ENCODE results near the gene SIRT3.

SIRT3 gene

DNA sequence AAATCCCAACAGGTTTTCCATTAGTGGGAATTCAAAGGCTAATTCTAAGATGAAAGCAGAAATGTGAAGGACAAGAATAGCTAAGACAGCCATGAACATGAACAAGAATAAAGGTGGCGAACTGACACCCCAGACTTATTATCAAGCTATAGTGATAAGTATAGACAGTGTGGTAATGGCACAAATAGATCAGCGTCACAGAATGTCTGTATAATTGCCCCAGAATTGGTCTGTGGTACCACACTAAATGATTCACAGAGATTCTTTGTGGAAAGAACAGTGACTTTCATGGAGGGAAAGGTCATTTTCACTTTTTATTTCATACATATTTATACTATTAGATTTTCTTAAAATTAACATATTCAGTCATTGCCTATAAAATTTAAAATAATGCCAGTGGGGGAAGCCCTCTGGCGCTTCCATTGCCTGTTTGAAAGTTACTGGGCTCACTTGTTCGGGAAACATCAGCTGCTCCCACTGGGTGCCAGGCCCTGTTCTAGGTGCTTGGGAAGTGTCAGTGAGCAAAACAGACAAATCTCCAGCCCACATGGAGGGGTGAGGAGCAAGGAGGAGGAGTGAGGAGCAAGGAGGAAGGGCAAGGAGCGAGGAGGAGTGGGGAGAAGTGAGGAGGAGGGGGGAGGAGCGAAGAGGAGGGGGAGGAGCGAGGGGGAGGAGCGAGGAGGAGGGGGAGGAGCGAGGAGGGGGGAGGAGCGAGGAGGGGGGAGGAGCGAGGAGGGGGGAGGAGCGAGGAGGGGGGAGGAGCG is 30.7 kb upstream of the SIRT3 start:
- Mint-ChIP-seq H3K4me1 (peaks cover 27% of the 10 kb centered on the region), H3K4me3 (no peak overlapping the region), H3K36me3 (ENCODE audit: low read depth) (no peaks in the 10 kb centered on the region), H3K27me3 (ENCODE audit: low read depth, poor library complexity) (peaks cover 18% of the 10 kb centered on the region), H3K27ac (no peak overlapping the region), H3K9me3 (peaks cover 39% of the 10 kb centered on the region)
- no peak for DNase-seq
- TF ChIP-seq CTCF (IDR thresholded peaks at IDR 0.05): no peak

DNA sequence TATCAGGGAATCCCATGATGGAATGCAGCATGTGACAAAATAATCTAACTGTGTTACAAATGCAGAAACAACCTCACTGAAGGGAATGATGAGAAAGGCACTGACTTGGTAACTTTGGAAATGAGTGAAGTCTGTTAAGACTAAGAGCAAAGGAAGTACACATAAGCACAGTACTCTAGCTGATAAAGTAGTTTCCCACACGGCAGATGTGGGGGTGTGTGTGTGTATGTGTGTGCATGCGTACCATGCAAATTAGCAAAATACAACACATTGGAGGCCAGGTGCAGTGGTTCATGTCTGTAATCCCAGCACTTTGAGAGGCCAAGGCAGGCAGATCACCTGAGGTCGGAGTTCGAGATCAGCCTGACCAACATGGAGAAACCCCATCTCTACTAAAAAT is 25.5 kb upstream of the SIRT3 start:
- no peak for DNase-seq
- Mint-ChIP-seq H3K27me3 (ENCODE audit: low read depth, poor library complexity) (peaks cover 15% of the 10 kb centered on the region), H3K4me1 (peaks cover 5% of the 10 kb centered on the region), H3K36me3 (ENCODE audit: low read depth) (no peaks in the 10 kb centered on the region), H3K9me3 (peaks cover 40% of the 10 kb centered on the region), H3K27ac (no peak overlapping the region), H3K4me3 (no peak overlapping the region)
- TF ChIP-seq CTCF (IDR thresholded peaks at IDR 0.05): no peak

DNA sequence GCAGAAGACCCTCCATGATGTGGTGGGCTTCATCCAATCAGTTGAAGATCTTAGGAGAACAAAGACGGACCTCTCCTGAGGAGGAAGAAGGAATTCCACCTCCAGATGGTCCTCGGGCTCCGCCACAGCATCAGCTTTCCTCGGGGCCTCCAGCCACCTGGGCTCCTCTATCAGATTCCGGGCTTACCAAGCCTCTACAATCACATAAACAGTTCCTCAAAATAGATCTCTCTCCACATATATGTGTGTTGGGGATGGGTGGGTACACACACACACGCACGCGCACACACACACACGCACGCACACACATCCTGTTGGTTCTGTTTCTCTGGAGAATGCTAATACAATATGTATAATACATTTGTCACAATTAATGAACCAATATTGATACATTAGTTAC is 23.3 kb upstream of the SIRT3 start:
- H3K4me1 Mint-ChIP-seq: peaks cover 5% of the 10 kb centered on the region
- peaks cover 27% of the 10 kb centered on the region for H3K9me3 Mint-ChIP-seq
- no peak overlapping the region for H3K4me3 Mint-ChIP-seq
- H3K36me3 Mint-ChIP-seq (ENCODE audit: low read depth): no peaks in the 10 kb centered on the region
- TF ChIP-seq CTCF (IDR thresholded peaks at IDR 0.05): no peak
- H3K27ac Mint-ChIP-seq: no peak overlapping the region
- DNase-seq: no peak
- H3K27me3 Mint-ChIP-seq (ENCODE audit: low read depth, poor library complexity): peaks cover 15% of the 10 kb centered on the region

- peaks cover 10% of the 10 kb centered on the region for H3K36me3 Mint-ChIP-seq (ENCODE audit: low read depth)
- H3K4me1 Mint-ChIP-seq: peaks cover 5% of the 10 kb centered on the region
- no peak overlapping the region for H3K4me3 Mint-ChIP-seq
- peaks cover 15% of the 10 kb centered on the region for H3K27me3 Mint-ChIP-seq (ENCODE audit: low read depth, poor library complexity)
- H3K9me3 Mint-ChIP-seq: peaks cover 20% of the 10 kb centered on the region
- H3K27ac Mint-ChIP-seq: peak overlapping the region; percentile 42
- no peak for DNase-seq
- TF ChIP-seq CTCF (IDR thresholded peaks at IDR 0.05): no peak
Measured at GRCh38 chr11:257766-258493, 21.8 kb upstream of the SIRT3 start.

GRCh38 chr11:256952-257737 is 21.0 kb upstream of the SIRT3 start:
- Mint-ChIP-seq H3K27ac (peak overlapping the region; percentile 24), H3K27me3 (ENCODE audit: low read depth, poor library complexity) (peaks cover 17% of the 10 kb centered on the region), H3K9me3 (peaks cover 17% of the 10 kb centered on the region), H3K4me3 (no peak overlapping the region), H3K4me1 (peaks cover 5% of the 10 kb centered on the region), H3K36me3 (ENCODE audit: low read depth) (peaks cover 18% of the 10 kb centered on the region)
- DNase-seq: no peak
- TF ChIP-seq CTCF (IDR thresholded peaks at IDR 0.05): no peak

Data from nephron progenitor cell (in vitro differentiated cells).